NCI-H1694 (cell line): ENCODE measurements around the gene UBC.
"Not testable (repeated sequence)": the region's sequence is repeated elsewhere in the genome, so short reads cannot be mapped to it uniquely, and the experiment has no call there.

Experiments used
- DNase-seq: peaks from one replicate; lab custom pipeline; 2025; lab: John Stamatoyannopoulos, UW

The UBC gene

DNA sequence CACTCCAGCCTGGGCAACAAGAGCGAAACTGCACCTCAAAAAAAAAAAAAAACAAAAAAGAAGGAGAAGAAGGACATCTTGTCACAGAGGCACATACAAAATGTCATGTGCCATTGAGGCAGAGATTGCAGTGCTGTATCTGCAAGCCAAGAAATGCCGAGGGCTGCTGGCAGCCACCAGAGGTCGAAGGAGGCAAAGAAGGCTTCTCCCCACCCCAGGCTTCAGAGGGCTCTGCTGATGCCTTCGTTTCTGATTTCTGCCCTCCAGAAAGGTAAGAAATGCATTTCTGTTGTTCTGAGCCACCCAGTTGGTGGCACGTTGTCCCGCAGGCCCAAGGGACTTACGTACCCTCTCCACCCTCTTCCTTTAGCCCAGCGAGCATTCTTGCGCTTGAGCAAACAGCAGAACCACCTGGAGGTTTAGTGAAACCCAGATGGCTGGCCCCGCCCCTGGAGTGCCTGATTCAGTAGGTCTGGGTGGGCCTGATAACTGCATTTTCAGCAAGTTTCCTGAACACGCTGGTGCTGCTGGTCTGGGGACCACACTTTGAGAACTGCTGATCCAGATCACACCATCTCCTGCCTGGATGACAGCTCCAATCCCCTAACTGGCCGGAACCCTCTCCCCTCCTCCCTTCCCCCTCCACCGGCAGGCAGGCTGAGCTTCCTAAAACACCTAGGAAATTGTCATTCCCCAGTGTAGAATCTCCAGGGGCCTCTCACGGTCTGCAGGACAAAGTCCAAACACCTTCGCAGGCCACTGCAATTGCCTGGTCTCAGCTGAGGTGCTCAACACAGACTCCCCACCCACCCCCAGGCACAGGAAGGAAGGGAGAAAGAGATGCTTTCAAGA is 29.6 kb downstream of the UBC start:
- DNase-seq, result no peak

DNA sequence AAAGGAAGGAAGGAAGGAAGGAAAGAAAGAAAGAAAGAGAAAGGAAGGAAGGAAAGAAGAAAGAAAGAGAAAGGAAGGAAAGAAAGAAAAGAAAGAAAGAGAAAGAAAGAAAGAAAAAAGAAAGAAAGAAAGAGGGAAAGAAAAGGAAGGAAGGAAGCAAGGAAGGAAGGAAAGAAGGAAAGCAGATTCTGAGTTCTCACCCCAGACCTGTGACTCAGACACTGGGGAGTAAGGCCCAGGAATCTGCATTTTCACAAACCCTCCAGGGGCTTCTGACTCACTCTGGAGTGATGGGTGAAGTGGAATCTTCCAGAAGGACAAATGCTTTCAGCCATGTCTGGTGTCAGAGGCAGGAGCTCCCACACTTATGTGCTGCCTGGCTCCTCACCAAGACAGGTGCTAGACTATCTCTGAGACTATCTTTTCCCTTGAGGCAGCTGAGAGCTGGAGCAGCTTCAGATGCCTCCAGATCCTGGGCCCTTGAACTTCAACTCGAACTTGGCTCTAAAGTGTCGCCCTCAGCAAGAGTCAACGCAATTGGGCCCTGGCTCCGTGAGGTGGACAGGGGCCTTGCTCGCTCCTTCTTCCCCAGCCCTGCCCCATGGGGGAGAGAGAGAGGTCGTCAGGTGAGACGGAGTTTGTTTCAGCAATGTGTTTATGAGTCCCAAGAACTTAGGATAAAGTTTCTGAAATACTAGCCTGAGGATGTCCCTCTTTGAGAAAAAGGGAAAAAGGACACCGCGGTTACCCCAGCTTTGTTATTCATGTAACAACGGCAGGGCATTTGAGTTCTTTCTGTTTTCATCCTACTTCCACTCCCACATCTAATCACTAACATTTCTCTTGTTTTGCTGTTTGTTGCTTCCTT is 31.0 kb downstream of the UBC start:
- no peak for DNase-seq

DNA sequence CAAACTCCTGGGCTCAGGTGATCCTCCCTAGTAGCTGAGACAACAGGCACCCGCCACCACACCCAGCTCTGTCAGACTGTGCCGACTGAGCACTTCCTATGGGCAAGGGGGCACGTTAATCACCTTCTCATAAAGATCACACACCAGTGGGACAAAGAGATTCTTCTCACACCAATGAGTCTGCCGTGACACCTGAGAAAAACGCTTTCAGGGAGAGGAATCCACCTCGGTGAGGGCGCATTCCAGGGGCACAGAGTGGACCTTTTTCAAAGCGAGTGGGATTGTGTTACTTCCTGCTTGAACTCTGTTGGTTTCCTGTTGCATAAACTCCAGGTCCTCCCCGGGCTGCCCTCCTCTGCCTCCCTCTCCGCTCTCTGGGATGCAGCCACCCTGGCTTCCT is 33.3 kb downstream of the UBC start:
- DNase-seq, result no peak

DNA sequence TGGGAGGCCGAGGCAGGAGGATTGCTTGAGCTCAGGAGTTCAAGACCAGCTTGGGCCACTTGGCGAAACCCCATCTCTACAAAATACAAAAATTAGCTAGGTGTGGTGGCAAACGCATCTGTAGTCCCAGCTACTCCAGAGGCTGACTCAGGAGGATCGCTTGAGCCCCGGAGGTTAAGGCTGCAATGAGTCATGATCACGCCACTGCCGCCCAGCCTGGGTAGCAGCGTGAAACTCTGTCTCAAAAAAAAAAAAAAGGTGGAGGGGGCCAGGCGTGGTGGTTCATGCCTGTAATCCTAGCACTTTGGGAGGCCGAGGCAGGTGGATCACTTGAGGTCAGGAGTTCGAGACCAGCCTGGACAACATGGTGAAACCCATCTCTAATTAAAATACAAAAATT is 34.1 kb downstream of the UBC start:
- not testable (repeated sequence) for DNase-seq

DNA sequence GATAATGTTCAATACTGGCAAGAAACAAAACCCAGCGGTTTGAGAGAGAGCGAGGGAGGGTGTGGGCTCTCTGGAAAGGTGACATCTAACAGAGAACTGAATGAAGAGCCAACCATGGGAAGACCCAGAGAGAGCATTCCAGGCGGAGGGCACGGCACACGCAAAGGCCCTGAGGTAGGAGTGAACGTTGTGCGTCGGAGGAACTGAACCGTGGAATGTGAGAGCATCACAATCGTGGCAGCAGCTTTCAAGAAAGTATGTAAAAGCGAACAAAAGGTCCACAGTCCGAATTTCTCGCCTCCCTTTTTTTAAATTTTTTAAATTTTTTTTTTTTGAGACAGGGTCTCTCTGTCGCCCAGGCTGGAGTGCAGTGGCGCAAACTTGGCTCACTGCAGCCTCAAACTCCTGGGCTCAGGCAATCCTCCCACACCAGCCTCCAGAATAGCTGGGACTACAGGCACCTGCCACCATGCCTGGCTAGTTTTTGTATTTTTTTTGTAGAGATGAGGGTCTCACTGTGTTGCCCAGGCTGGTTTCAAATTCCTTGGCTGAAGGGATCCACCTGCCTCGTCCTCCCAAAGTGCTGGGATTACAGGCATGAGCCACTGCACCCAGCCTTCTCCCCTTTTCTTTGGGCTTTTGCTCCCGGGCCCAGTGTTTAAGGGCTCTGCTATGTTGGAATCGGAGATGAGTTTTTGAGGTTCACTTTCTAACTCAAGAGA is 35.5 kb downstream of the UBC start:
- no peak for DNase-seq

DNA sequence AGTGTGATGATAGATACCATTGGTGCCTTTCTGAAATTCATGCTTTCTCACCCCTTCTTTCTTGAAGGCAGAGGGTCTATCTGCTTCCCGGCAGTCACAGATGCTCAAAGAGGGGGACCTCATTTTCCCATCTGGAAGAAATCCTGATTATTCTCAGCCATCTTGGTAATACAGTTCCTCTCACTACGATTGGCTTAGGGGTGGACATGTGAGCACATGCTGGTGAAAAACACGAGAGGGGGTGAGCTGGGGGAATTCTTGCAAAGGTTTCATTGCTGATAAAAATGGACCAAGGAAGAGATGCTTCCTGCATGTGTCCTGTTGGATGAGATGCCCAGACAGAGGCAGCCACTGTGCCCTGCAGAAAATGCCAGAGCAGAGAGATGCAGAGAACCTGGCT is 37.0 kb downstream of the UBC start:
- no peak for DNase-seq

DNA sequence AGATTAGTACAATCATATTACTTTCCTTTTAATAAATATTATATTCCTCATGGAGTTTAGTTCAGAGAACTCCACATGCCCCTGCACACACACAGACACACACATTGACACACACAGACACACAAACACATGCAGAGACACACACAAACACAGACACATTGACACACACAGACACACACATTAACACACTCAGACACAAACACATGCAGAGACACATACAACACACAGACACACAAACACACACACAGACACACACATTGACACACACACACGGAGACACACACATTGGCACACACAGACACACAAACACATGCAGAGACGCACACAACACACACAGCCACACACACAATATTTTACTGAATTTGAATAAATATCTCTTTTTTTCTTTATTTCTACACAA is 38.3 kb downstream of the UBC start:
- no peak for DNase-seq

DNA sequence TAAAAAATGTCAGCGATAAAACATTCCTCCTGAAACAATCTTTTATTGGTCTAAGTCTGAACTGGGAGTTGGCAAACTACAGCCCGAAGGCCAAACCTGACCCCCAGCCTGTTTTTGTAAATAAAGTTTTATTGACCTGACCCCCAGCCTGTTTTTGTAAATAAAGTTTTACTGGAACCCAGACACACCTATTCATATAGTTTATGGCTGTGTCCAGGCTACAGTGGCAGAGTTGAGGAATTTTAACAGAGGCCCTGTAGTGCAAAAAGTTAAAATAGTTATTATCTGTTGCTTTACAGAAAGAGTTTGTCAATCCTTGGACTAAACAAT is 38.7 kb downstream of the UBC start:
- no peak for DNase-seq

DNA sequence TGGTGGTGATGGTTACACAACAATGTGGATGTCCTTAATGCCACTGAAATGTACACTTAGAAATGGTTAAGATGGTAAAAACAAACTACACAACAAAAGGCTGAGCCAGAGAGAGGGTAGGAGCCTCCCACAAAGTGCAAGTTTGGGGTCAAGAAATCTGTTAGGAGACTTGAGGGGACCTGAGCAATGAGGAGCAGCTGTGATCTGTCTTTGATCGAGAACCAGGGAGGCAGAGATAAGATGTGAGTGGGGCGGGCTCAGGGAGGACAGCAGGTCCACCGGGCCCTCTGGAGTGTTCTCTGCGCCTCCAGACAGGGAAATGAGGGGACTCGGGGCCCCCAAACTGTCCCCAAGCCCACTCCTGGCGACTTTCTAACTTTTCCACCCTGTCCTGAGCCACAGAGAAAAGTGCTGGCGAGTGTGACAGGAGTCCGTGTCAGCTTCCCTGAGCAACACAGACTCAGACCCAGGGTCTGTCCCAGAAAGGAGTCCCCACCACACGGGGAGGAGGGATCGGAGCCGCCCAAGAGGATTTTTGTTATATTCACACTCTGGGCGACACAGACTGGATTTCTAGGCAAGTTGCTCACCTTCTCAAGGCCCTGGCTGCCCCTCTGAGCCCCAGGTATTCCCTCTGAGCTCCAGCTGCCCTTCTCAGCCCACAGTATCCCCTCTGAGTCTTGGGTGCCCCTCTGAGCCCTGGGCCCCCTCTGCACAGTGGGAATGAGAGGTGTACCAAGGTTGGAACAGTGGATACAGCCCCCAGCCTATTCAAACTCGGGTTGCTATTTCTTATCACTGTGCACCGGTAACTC is 39.3 kb downstream of the UBC start:
- no peak for DNase-seq

DNA sequence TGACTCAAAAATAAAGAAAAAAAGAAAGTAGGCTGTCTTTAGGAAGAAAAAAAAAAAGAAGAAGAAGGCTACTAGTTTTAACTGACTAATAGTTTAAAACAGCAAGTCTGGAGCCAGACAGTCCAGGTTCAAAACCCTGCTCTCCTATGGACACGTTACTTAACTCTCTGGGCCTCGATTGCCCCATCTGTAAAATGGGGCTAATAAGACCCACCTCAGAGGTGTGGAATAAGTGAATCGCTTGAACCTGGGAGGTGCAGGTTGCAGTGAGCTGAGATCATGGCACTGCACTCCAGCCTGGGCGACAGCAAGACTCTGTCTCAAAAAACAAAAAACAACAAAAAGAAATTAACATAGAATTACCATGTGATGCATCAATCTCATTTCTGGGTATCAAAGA is 40.3 kb downstream of the UBC start:
- DNase-seq, result no peak

DNA sequence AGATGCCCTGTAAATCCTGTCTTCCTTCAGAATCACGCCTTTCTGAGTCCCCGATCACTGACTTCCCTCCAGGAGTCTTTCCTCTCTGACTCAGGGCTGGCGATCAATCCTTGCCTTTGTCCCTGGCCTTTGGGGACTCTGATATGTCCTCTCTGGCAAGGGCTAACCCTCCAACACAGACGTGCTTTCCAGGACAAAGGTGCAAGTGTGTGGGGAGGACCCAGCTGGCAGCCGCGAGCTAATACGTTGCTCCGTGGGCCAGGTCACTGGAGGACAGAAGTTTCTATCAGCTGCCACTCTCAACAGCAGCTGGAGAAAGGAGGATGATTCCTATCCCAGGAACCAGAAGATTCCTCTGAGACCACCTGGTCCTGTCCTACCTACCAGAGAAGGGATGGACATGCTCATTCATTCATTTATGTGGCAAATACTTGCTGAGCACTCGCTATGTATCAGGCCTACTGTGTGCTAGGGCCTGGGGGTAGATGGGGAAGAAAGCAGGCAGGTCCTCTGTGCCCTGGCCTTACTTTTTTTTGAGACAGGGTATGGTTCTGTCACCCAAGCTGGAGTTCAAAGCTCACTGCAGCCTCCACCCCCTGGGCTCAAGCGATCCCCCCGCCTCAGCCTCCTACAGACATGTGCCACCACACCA is 42.3 kb downstream of the UBC start:
- no peak for DNase-seq

DNA sequence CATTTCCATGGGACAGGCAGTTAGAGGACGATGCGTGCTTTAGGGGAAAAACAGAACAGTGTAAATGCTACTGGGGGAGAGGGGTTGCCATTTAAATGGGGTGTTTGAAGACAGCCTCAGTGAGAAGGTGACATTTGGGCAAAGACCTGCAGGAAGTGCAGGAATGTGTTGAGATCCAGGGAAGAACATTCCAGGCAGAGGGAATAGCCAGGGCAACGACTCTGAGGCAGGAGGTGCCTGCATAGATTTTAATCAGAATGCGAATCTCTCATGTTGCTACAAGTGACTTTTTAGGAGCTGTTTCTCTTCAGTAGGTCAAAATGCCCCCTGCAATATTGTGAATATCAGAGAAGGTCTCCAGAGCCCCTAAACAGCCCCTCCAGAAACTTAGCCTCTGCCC is 43.2 kb downstream of the UBC start:
- DNase-seq, result no peak

DNA sequence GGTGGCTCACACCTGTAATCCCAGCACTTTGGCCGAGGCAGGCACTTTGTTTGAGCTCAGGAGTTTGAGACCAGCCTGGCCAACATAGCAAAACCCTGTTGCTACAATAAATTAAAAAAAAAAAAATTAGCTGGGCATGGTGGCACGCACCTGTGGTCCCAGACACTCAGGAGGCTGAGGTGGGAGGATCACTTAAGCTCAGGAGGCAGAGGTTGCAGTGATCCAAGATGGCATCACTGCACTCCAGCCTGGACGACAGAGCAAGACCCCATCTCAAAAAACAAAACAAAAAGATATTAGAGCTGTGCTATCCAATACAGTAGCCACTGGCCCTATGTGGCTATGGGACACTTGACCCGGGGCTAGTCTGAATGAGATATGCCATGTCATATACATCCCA is 43.9 kb downstream of the UBC start:
- DNase-seq, result no peak

DNA sequence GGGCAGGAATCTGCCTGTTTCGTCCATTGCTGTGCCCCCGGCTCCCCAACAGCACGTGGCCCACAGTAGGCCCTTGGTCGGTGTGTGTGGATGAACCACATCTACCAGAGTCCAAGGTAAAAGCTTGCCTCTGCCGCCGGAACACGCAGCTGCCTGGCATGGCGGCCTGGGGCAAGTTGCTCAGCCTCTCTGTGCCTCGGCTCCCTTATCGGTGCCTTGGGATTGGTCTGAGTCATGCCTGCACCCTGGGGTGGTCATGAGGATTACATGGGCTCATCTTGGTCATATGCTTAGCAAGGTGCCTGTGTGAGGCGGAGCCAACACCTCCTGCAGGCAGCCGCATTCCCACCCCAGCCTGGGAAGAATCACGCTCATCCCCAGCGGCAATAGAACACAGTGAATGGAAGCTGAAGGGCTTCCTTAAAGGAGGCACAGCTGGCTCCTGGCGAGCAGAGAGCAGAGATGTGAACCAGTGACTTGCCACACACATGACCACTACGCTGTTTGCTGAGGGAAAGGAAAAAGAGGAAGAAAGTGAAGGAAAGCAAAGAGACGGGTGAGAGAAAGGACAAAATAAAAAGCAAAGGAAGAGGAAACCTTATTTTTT is 45.3 kb downstream of the UBC start:
- DNase-seq, result no peak

DNA sequence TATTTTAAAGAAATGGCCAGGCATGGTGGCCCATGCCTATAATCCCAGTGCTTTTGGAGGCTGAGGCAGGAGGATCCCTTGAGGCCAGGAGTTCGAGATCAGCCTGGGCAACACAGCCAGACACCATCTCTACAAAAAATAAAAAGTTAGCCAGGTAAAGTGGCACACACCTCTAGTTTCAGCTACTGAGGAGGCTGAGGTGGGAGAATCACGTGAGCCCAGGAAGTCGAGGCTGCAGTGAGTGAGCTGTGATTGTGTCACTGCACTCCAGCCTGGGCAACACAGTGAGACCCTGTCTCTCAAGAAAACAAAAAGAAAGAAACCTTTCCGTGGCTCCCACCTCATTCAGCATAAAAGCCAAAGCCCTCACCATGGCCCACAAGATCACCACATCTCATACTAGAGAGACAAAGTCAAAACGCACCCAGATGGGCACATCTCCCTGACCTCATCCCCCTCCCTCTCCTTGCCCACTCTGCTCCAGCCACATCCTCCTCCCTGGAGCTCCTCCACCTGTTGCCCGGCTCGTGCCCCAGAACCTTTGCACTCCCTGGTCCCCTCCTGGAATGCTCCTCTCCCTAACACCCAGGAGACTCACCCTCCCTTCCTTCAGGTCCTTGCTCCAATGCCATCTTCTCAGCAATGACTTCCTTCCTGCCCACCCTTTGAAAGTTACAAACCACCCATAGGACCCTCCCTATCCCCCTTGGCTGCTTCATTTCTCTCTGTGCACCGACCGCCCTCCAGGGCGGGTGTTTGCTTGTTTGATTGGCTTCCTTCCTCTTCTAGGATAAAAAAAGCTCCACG is 46.0 kb downstream of the UBC start:
- DNase-seq, result no peak

DNA sequence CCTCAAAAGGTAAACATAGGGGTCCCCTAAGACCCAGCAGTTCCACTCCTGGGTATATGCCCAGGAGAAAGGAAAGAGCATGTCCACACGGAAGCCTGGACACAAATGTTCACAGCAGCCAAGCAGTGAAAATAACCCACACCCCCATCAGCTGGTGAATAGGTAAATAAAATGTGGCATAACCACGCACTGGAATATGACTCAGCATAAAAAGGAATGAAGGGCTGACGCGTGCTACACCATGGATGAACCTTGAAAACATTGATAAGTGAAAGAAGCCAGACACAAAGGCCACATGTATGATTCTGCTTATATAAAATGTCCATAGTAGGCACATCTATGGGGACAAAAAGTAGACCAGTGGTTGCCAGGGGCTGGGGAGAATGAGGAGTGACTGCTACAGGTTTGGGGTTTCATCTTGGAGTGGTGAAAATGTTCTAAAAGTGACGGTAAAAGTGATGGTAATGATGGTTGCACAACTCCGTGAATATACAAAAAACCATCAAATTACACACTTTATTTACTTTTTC is 47.0 kb downstream of the UBC start:
- no peak for DNase-seq

DNA sequence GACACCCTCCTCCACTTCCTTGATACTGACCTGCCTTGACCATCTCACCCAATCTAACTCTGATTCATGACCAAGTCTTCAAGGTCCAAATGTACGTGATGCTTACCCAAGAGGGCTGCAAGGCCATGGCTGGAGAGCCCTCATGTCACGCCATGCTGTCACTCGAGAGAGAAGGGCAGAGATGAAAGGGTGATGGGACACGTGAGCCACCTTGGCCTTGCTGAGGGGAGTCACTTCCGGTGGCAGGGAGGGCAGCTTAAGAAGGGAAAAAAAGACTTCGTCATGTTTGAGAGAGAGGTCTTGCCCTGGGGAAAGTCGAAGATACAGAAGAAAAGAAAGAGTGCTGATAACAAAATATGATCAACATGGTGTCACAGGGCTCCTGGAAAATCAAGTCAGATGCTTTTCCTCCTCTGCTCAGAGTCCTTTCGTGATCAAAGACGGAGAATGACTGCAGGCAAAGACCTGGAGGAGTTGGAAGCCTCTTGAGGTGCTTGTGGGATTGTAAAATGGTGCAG is 47.5 kb downstream of the UBC start:
- DNase-seq, result no peak

DNA sequence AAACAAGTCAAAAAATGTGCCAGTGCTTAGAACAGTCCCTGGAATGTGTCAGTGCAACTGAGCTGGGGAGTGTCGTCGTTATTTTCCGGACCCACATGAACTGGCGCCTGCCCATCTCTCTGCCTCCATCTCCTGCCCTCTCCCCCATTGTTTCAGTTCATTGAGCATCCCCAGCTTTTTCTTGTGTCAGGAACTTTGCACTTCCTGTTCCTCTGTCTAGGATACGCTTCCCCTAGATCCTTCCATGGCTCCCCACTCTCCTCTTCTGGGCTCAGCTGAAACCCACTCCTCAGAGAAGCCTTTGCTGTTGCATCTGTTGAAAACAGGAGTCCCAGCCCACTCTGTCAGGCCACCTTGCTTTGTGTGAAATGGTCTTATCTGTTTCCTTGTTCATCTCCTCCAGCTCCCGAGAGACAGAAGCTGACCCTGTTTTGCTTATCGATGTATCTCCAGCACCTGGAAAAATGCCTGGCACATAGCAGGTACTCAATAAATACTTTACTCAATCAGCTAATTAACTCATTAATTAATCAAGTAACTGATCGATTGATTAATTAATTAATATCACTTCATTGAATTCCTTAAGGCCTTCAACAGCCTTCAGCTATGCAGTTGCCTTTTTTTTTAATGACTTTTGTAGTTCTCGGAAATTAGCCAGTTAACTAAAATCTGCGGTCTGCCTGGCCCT is 48.1 kb downstream of the UBC start:
- no peak for DNase-seq

DNA sequence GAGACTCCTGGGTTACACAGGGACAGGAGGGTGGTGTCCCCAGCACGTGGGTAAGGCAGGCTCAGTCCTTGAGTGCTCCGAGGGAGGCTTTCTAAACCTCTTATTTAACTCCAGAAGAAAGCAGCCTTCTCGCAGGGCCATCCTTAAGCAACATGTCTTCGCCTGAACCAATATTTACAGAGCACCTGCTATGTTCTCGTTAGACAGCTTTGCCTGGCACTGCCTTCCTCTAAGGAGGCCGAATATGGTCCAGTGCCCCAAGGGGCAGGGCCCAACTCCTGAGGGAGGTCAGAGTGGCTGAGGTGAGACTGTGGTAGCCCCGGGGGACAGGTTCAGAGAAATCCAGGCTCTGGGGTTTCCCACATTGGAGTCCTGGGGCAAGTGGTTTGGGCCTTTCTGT is 48.7 kb downstream of the UBC start:
- no peak for DNase-seq
